SK-N-SH treated with all-trans-retinoic acid at 6 μM for 48 hours (cell line): ENCODE data around the gene DNAI7.

Experiments
- ATAC-seq: fragments of 200-7000 bp; cut with Tn5 transposase; 3 replicates; pipeline ENCODE4 v1.9.1; 2020; ENCODE audit warnings: mild to moderate bottlenecking, moderate library complexity
- ARNTL ChIP-seq: fragments of 450-650 bp; formaldehyde crosslinking; IDR thresholded peaks from 2 replicates; pipeline ENCODE4 v1.5.0; 2020; ENCODE audit warnings: low read depth, mild to moderate bottlenecking, moderate library complexity, borderline replicate concordance
- BACH2 ChIP-seq: fragments of 250-450 bp; sonication (Bioruptor Pico); IDR thresholded peaks from 2 replicates; pipeline ENCODE4 v1.9.0; 2021; ENCODE audit warnings: mild to moderate bottlenecking, borderline replicate concordance
- CSDC2 ChIP-seq: fragments of 250-450 bp; sonication (Bioruptor Pico); IDR thresholded peaks from 2 replicates; pipeline ENCODE4 v1.5.0; 2020; ENCODE audit warnings: mild to moderate bottlenecking, moderate library complexity
- ESRRG ChIP-seq: fragments of 250-450 bp; sonication (Bioruptor Pico); IDR thresholded peaks from 2 replicates; pipeline ENCODE4 v1.6.1; 2021; ENCODE audit warnings: mild to moderate bottlenecking
- GLIS3 ChIP-seq: fragments of 250-450 bp; sonication (Bioruptor Pico); IDR thresholded peaks from 2 replicates; pipeline ENCODE4 v1.5.0; 2020; ENCODE audit warnings: mild to moderate bottlenecking, moderate library complexity
- ISL1 ChIP-seq: fragments of 250-450 bp; sonication (Bioruptor Pico); IDR thresholded peaks from 2 replicates; pipeline ENCODE4 v2.1.2; 2022; ENCODE audit warnings: mild to moderate bottlenecking, moderate library complexity
- OSR1 ChIP-seq: fragments of 250-450 bp; sonication (Bioruptor Pico); IDR thresholded peaks from 2 replicates; pipeline ENCODE4 v1.8.0; 2022; ENCODE audit warnings: moderate library complexity, mild to moderate bottlenecking, inconsistent platforms
- PPARA ChIP-seq: fragments of 250-450 bp; sonication (Bioruptor Pico); IDR thresholded peaks from 2 replicates; pipeline ENCODE4 v1.5.0; 2020; ENCODE audit warnings: mild to moderate bottlenecking, borderline replicate concordance
- RARB ChIP-seq: fragments of 250-450 bp; sonication (Bioruptor Pico); IDR thresholded peaks from 2 replicates; pipeline ENCODE4 v1.8.0; 2021; ENCODE audit warnings: mild to moderate bottlenecking, moderate library complexity
- SNAI2 ChIP-seq: fragments of 250-450 bp; sonication (Bioruptor Pico); IDR thresholded peaks from 2 replicates; pipeline ENCODE4 v1.5.0; 2020; ENCODE audit warnings: mild to moderate bottlenecking, moderate library complexity
- TCF4 ChIP-seq: fragments of 250-450 bp; sonication (Bioruptor Pico); IDR thresholded peaks from 2 replicates; pipeline ENCODE4 v1.8.0; 2021; ENCODE audit warnings: mild to moderate bottlenecking, moderate library complexity, borderline replicate concordance
- TOX ChIP-seq: fragments of 250-450 bp; sonication (Bioruptor Pico); IDR thresholded peaks from 2 replicates; pipeline ENCODE4 v1.8.0; 2021; ENCODE audit warnings: mild to moderate bottlenecking, moderate library complexity, borderline replicate concordance
- ZC3H10 ChIP-seq: fragments of 250-450 bp; sonication (Bioruptor Pico); IDR thresholded peaks from 2 replicates; pipeline ENCODE4 v1.5.1; 2021; ENCODE audit warnings: mild to moderate bottlenecking, moderate library complexity
- ZFP3 ChIP-seq: fragments of 250-450 bp; sonication (Bioruptor Pico); IDR thresholded peaks from 2 replicates; pipeline ENCODE4 v1.5.0; 2020; ENCODE audit warnings: mild to moderate bottlenecking, moderate library complexity
- ZNF565 ChIP-seq: fragments of 450-650 bp; formaldehyde crosslinking; conservative IDR thresholded peaks from 2 replicates; pipeline ENCODE4 v1.5.0; 2020; ENCODE audit warnings: low read depth, mild to moderate bottlenecking, moderate library complexity
- ZNF70 ChIP-seq: fragments of 450-650 bp; formaldehyde crosslinking; IDR thresholded peaks from 2 replicates; pipeline ENCODE4 v1.5.0; 2020; ENCODE audit warnings: mild to moderate bottlenecking, moderate library complexity
- ZNF8 ChIP-seq: fragments of 450-650 bp; formaldehyde crosslinking; IDR thresholded peaks from 2 replicates; pipeline ENCODE4 v1.5.0; 2020; ENCODE audit warnings: mild to moderate bottlenecking, moderate library complexity
- TF ChIP-seq, protein P1 (sequence below): fragments of 250-450 bp; sonication (Bioruptor Pico); IDR thresholded peaks from 2 replicates; pipeline ENCODE4 v1.8.0; 2021; ENCODE audit warnings: low read depth, mild to moderate bottlenecking, moderate library complexity, borderline replicate concordance
- TF ChIP-seq, protein P2 (sequence below): fragments of 250-450 bp; sonication (Bioruptor Pico); IDR thresholded peaks from 2 replicates; pipeline ENCODE4 v1.5.1; 2020; ENCODE audit warnings: low read depth, mild to moderate bottlenecking, moderate library complexity
- TF ChIP-seq, protein P3 (sequence below): fragments of 250-450 bp; sonication (Bioruptor Pico); IDR thresholded peaks from 2 replicates; pipeline ENCODE4 v1.8.0; 2020; ENCODE audit warnings: mild to moderate bottlenecking, moderate library complexity, borderline replicate concordance
- TF ChIP-seq, protein P4 (sequence below): fragments of 250-450 bp; sonication (Bioruptor Pico); IDR thresholded peaks from 2 replicates; pipeline ENCODE4 v1.5.0; 2020; ENCODE audit warnings: mild to moderate bottlenecking, moderate library complexity
- TF ChIP-seq, protein P5 (sequence below): fragments of 250-450 bp; sonication (Bioruptor Pico); IDR thresholded peaks from 2 replicates; pipeline ENCODE4 v1.5.1; 2021; ENCODE audit warnings: mild to moderate bottlenecking, moderate library complexity

The DNAI7 gene

DNA sequence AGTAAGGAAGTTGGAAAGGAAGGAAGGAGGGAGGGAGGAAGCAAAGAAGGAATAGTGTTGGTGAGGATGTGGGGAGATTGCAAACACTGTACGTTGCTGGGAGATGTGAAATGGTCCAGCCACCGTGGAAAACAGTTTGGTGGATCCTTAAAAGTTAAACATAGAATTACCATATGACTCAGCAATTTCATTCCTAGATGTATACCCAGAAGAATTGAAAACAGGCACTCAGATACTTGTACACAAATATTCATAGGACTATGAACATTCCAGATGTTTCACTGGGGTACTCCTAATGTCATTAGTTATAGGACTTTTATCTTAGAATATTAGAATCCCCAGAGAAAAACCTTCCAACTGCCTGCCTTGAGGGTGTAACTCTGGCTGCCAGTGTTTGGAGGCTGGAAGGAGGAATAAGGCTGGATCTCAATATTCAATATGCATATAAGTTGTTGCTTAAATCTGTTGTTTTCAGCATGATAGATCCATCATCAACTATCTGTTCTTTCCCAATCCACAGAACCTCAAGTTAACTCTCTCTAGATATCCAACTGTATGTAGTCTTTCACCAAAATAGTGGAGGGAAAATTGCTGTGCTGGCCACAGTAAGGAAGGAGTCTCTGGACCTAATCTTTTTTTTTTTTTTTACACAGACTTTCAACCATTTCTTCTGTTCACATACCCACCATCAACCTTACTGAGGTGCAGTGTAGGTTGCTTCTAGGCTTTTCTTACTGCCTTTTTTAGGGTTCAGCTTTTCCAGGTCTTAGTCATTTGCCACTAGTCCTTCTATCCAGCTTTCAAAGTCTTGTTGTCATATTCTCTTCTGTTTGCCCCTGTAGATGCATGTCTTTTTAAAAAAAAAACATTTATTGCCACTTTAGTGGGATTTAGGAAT, 94.5 kb downstream of the DNAI7 start:
- no peak for ATAC-seq

DNA sequence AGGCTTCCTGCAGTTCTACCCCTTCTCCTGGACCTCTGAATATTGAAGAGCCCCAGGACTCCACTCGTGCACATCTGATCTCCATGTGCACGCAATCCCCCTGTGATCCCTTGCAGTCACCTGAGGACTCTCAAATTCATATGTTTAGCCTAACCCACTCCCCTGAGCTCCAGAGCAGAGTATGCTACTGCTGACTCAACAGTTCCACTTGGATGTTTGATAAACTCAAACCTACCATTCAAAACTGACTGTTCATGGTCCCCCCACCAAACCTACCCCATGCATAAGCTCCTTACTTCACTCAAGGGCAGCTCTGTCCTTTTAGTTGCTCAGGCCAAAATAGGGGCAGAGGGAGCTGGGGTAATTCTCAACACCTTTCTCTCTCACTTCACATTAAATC, 96.0 kb downstream of the DNAI7 start:
- TF ChIP-seq OSR1 (CRISPR knock-in tag), result no peak
- TF ChIP-seq PPARA, result no peak
- no peak for TF ChIP-seq SNAI2 (CRISPR knock-in tag)
- no peak for TF ChIP-seq ESRRG (CRISPR knock-in tag)
- TF ChIP-seq, protein P1, sequence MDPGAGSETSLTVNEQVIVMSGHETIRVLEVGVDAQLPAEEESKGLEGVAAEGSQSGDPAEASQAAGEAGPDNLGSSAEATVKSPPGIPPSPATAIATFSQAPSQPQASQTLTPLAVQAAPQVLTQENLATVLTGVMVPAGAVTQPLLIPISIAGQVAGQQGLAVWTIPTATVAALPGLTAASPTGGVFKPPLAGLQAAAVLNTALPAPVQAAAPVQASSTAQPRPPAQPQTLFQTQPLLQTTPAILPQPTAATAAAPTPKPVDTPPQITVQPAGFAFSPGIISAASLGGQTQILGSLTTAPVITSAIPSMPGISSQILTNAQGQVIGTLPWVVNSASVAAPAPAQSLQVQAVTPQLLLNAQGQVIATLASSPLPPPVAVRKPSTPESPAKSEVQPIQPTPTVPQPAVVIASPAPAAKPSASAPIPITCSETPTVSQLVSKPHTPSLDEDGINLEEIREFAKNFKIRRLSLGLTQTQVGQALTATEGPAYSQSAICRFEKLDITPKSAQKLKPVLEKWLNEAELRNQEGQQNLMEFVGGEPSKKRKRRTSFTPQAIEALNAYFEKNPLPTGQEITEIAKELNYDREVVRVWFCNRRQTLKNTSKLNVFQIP (CRISPR knock-in tag), result no peak
- TF ChIP-seq ISL1 (CRISPR knock-in tag), result no peak
- TF ChIP-seq ZNF565 (CRISPR knock-in tag), result no peak
- no peak for TF ChIP-seq TCF4
- TF ChIP-seq ZFP3 (CRISPR knock-in tag), result no peak
- no peak for TF ChIP-seq GLIS3 (CRISPR knock-in tag)
- no peak for TF ChIP-seq CSDC2 (CRISPR knock-in tag)
- TF ChIP-seq ARNTL (CRISPR knock-in tag), result no peak
- TF ChIP-seq, all 23 proteins: peak for 0
- no peak for ATAC-seq

More for the DNA sequence above, 94.5 kb downstream of the DNAI7 start:
- TF ChIP-seq, protein P2, sequence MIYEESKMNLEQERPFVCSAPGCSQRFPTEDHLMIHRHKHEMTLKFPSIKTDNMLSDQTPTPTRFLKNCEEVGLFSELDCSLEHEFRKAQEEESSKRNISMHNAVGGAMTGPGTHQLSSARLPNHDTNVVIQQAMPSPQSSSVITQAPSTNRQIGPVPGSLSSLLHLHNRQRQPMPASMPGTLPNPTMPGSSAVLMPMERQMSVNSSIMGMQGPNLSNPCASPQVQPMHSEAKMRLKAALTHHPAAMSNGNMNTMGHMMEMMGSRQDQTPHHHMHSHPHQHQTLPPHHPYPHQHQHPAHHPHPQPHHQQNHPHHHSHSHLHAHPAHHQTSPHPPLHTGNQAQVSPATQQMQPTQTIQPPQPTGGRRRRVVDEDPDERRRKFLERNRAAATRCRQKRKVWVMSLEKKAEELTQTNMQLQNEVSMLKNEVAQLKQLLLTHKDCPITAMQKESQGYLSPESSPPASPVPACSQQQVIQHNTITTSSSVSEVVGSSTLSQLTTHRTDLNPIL (CRISPR knock-in tag), result no peak
- TF ChIP-seq ZNF565 (CRISPR knock-in tag) (no peak), OSR1 (CRISPR knock-in tag) (no peak), RARB (CRISPR knock-in tag) (no peak), ISL1 (CRISPR knock-in tag) (no peak), GLIS3 (CRISPR knock-in tag) (no peak), ESRRG (CRISPR knock-in tag) (no peak), TOX (CRISPR knock-in tag) (no peak), ZNF70 (CRISPR knock-in tag) (no peak), ZFP3 (CRISPR knock-in tag) (no peak), CSDC2 (CRISPR knock-in tag) (no peak), BACH2 (CRISPR knock-in tag) (no peak), ZNF8 (CRISPR knock-in tag) (no peak), SNAI2 (CRISPR knock-in tag) (no peak), ZC3H10 (CRISPR knock-in tag) (no peak), PPARA (no peak)
- TF ChIP-seq, protein P3, sequence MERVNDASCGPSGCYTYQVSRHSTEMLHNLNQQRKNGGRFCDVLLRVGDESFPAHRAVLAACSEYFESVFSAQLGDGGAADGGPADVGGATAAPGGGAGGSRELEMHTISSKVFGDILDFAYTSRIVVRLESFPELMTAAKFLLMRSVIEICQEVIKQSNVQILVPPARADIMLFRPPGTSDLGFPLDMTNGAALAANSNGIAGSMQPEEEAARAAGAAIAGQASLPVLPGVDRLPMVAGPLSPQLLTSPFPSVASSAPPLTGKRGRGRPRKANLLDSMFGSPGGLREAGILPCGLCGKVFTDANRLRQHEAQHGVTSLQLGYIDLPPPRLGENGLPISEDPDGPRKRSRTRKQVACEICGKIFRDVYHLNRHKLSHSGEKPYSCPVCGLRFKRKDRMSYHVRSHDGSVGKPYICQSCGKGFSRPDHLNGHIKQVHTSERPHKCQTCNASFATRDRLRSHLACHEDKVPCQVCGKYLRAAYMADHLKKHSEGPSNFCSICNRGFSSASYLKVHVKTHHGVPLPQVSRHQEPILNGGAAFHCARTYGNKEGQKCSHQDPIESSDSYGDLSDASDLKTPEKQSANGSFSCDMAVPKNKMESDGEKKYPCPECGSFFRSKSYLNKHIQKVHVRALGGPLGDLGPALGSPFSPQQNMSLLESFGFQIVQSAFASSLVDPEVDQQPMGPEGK, result no peak
- TF ChIP-seq, protein P4, sequence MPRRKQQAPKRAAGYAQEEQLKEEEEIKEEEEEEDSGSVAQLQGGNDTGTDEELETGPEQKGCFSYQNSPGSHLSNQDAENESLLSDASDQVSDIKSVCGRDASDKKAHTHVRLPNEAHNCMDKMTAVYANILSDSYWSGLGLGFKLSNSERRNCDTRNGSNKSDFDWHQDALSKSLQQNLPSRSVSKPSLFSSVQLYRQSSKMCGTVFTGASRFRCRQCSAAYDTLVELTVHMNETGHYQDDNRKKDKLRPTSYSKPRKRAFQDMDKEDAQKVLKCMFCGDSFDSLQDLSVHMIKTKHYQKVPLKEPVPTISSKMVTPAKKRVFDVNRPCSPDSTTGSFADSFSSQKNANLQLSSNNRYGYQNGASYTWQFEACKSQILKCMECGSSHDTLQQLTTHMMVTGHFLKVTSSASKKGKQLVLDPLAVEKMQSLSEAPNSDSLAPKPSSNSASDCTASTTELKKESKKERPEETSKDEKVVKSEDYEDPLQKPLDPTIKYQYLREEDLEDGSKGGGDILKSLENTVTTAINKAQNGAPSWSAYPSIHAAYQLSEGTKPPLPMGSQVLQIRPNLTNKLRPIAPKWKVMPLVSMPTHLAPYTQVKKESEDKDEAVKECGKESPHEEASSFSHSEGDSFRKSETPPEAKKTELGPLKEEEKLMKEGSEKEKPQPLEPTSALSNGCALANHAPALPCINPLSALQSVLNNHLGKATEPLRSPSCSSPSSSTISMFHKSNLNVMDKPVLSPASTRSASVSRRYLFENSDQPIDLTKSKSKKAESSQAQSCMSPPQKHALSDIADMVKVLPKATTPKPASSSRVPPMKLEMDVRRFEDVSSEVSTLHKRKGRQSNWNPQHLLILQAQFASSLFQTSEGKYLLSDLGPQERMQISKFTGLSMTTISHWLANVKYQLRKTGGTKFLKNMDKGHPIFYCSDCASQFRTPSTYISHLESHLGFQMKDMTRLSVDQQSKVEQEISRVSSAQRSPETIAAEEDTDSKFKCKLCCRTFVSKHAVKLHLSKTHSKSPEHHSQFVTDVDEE, result no peak
- TF ChIP-seq, protein P5, sequence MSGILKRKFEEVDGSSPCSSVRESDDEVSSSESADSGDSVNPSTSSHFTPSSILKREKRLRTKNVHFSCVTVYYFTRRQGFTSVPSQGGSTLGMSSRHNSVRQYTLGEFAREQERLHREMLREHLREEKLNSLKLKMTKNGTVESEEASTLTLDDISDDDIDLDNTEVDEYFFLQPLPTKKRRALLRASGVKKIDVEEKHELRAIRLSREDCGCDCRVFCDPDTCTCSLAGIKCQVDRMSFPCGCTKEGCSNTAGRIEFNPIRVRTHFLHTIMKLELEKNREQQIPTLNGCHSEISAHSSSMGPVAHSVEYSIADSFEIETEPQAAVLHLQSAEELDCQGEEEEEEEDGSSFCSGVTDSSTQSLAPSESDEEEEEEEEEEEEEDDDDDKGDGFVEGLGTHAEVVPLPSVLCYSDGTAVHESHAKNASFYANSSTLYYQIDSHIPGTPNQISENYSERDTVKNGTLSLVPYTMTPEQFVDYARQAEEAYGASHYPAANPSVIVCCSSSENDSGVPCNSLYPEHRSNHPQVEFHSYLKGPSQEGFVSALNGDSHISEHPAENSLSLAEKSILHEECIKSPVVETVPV (CRISPR knock-in tag), result no peak
- TF ChIP-seq, protein P1 (CRISPR knock-in tag), result no peak
- TF ChIP-seq, all 23 proteins: peak for 0
